HG03103 (cell line): Measurements from ENCODE around the gene PTPN9.
"Not testable (repeated sequence)": the region's sequence is repeated elsewhere in the genome, so short reads cannot be mapped to it uniquely, and the experiment has no call there.

Source experiments
- ATAC-seq: cut with Tn5 transposase; IDR thresholded peaks from one replicate; pipeline ENCODE4 v1.9.1; 2021; ENCODE audit warnings: low read depth; ENCODE audit not compliant: unreplicated experiment

The PTPN9 gene

GRCh38 chr15:75454471-75455378, 124.4 kb downstream of the PTPN9 start:
- no peak for ATAC-seq

- peak; percentile 31 for ATAC-seq
These were observed 125.2 kb downstream of the PTPN9 start for GRCh38 chr15:75453703-75454470.

- ATAC-seq: no peak
These were observed 126.0 kb downstream of the PTPN9 start for GRCh38 chr15:75452865-75453702.

GRCh38 chr15:75452364-75452864, 126.7 kb downstream of the PTPN9 start:
- no peak for ATAC-seq

GRCh38 chr15:75451674-75452363, 127.3 kb downstream of the PTPN9 start, which contains the start of gene SIN3A:
SIN3A (minus strand) TSS chr15:75451690; CDS start chr15:75430375, 21,315 bp downstream.
- ATAC-seq: peak; percentile 37

GRCh38 chr15:75451202-75451673, 127.9 kb downstream of the PTPN9 start:
- no peak for ATAC-seq

GRCh38 chr15:75450307-75451201, 128.6 kb downstream of the PTPN9 start:
- peak; percentile 24 for ATAC-seq

- ATAC-seq: no peak
These were observed 129.4 kb downstream of the PTPN9 start for GRCh38 chr15:75449585-75450306.

- ATAC-seq: not testable (repeated sequence)
These were observed 130.9 kb downstream of the PTPN9 start for GRCh38 chr15:75448171-75448570.

- no peak for ATAC-seq
These were observed 133.0 kb downstream of the PTPN9 start for GRCh38 chr15:75446151-75446550.

GRCh38 chr15:75445324-75445723, 133.8 kb downstream of the PTPN9 start:
- not testable (repeated sequence) for ATAC-seq

GRCh38 chr15:75443972-75444453, 135.1 kb downstream of the PTPN9 start:
- ATAC-seq: not testable (repeated sequence)

GRCh38 chr15:75437721-75438120, 141.4 kb downstream of the PTPN9 start:
- ATAC-seq: no peak

- ATAC-seq: no peak
These were observed 142.2 kb downstream of the PTPN9 start for GRCh38 chr15:75436881-75437280.

- ATAC-seq: no peak
These were observed 147.4 kb downstream of the PTPN9 start for GRCh38 chr15:75431682-75432081.

- no peak for ATAC-seq
These were observed 147.8 kb downstream of the PTPN9 start for GRCh38 chr15:75431270-75431669.

GRCh38 chr15:75430259-75430658, 148.9 kb downstream of the PTPN9 start:
- ATAC-seq: no peak

GRCh38 chr15:75428152-75428551, 151.0 kb downstream of the PTPN9 start:
- no peak for ATAC-seq
